CD14-positive monocyte (primary cell): ENCODE data around the gene COL24A1. TPM values are rescaled to one million over a fixed set of nuclear protein-coding genes. Genes with fewer than 3 reads are reported as not detected.

ENCODE experiments used
- DNase-seq, 3 donors: peaks; one replicate each; pipeline ENCODE4 v3.0.0-alpha.2; 2011 to 2022
- H2AFZ ChIP-seq: 2 replicates; pipeline ENCODE4 v1.6.0; 2012; ENCODE audit warnings: mild to moderate bottlenecking, low read depth, low read length, inconsistent platforms; ENCODE audit not compliant: insufficient read depth, poor library complexity, severe bottlenecking
- H3K27ac ChIP-seq, 2 donors: 1 replicate in 1 of 2; 2 replicates in 1 of 2; pipeline ENCODE4 v1.5.1; 2012 to 2013; ENCODE audit warnings: low read length in 2 of 2, control low read depth in 1 of 2, inconsistent platforms in 1 of 2, low read depth in 1 of 2, mild to moderate bottlenecking in 1 of 2
- H3K27me3 ChIP-seq, 2 donors: one replicate each; pipeline versions ENCODE4 v1.6.0 to v1.6.1; 2011 to 2013; ENCODE audit warnings: low read length in 2 of 2; ENCODE audit not compliant: control insufficient read depth in 2 of 2, insufficient read depth in 2 of 2
- H3K36me3 ChIP-seq, 2 donors: replicated peaks in 1 of 2; 1 replicate in 1 of 2; 2 replicates in 1 of 2; pipeline versions ENCODE4 v1.5.1 to v1.6.1; 2012 to 2013; ENCODE audit warnings: low read length in 2 of 2, control low read depth in 1 of 2, inconsistent platforms in 1 of 2, mild to moderate bottlenecking in 1 of 2; ENCODE audit not compliant: insufficient read depth in 2 of 2, control insufficient read depth in 1 of 2
- H3K4me1 ChIP-seq, 2 donors: 1 replicate in 1 of 2; 2 replicates in 1 of 2; pipeline versions ENCODE4 v1.5.1 to v1.6.1; 2012 to 2013; ENCODE audit warnings: low read length in 2 of 2, control low read depth in 1 of 2, inconsistent platforms in 1 of 2, mild to moderate bottlenecking in 1 of 2, moderate library complexity in 1 of 2; ENCODE audit not compliant: insufficient read depth in 2 of 2, control insufficient read depth in 1 of 2
- H3K4me2 ChIP-seq: replicated peaks from 2 replicates; pipeline ENCODE3; 2012; ENCODE audit warnings: low read length, moderate library complexity, mild to moderate bottlenecking; ENCODE audit not compliant: poor library complexity, severe bottlenecking; ENCODE audit errors: extremely low read depth
- H3K4me3 ChIP-seq, 3 experiments: fragments of 200-600 bp in 1 of 3; sonication (generic) in 1 of 3; replicated peaks in 1 of 3; 1 replicate in 2 of 3; 2 replicates in 1 of 3; pipeline ENCODE4 v1.5.1; 2011 to 2013; ENCODE audit warnings: low read length in 3 of 3, mild to moderate bottlenecking in 3 of 3, control low read depth in 2 of 3, low read depth in 2 of 3, inconsistent platforms in 1 of 3, moderate library complexity in 1 of 3
- H3K79me2 ChIP-seq: 2 replicates; pipeline ENCODE4 v1.6.0; 2012; ENCODE audit warnings: mild to moderate bottlenecking, control low read depth, inconsistent platforms, low read length, moderate library complexity; ENCODE audit not compliant: insufficient read depth
- H3K9ac ChIP-seq: 2 replicates; pipeline ENCODE4 v1.6.0; 2017; ENCODE audit warnings: low read length, mild to moderate bottlenecking; ENCODE audit not compliant: insufficient read depth, poor library complexity, severe bottlenecking
- H3K9me3 ChIP-seq, 2 donors: replicated peaks in 1 of 2; 1 replicate in 1 of 2; 2 replicates in 1 of 2; pipeline versions ENCODE4 v1.5.1 to v1.6.1; 2012 to 2013; ENCODE audit warnings: low read length in 2 of 2, control low read depth in 1 of 2; ENCODE audit not compliant: control insufficient read depth in 1 of 2, insufficient read depth in 1 of 2
- H4K20me1 ChIP-seq: 2 replicates; pipeline ENCODE4 v1.6.0; 2012; ENCODE audit warnings: mild to moderate bottlenecking, low read length, control low read depth, moderate library complexity; ENCODE audit not compliant: insufficient read depth
- H3K27ac Mint-ChIP-seq, 7 donors: one replicate each; pipeline ENCODE4 v1.8.0; 2020; ENCODE audit warnings: mild to moderate bottlenecking in 7 of 7, mixed read lengths in 7 of 7, moderate library complexity in 6 of 7, inconsistent platforms in 2 of 7
- H3K27me3 Mint-ChIP-seq, 3 donors: one replicate each; pipeline ENCODE4 v1.8.0; 2021 to 2022; ENCODE audit warnings: low read depth in 3 of 3, mild to moderate bottlenecking in 3 of 3, mixed read lengths in 3 of 3, moderate library complexity in 3 of 3, inconsistent platforms in 1 of 3
- H3K36me3 Mint-ChIP-seq, 2 donors: one replicate each; pipeline ENCODE4 v1.8.0; 2020; ENCODE audit warnings: mixed read lengths in 2 of 2, inconsistent platforms in 1 of 2, mild to moderate bottlenecking in 1 of 2
- H3K4me1 Mint-ChIP-seq: one replicate; pipeline ENCODE4 v1.8.0; 2020; ENCODE audit warnings: mild to moderate bottlenecking, mixed read lengths
- H3K4me3 Mint-ChIP-seq, 2 donors: one replicate each; pipeline ENCODE4 v1.8.0; 2020; ENCODE audit warnings: mild to moderate bottlenecking in 2 of 2, mixed read lengths in 2 of 2, moderate library complexity in 1 of 2
- H3K9me3 Mint-ChIP-seq, 7 donors: one replicate each; pipeline ENCODE4 v1.8.0; 2020 to 2022; ENCODE audit warnings: mixed read lengths in 7 of 7, mild to moderate bottlenecking in 6 of 7, moderate library complexity in 6 of 7, inconsistent platforms in 2 of 7
- WGBS: methylation state at CpG from one replicate; pipeline ENCODE4 v1.1.5; 2013; ENCODE audit warnings: missing lambda C conversion rate; ENCODE audit not compliant: insufficient coverage; 5-methylcytosine and 5-hydroxymethylcytosine counted together
- intact Hi-C, 2 donors: fragments of 100-400 bp; cut with micrococcal nuclease; formaldehyde crosslinking; loops; one replicate each; pipeline versions ENCODE4 v1.15.0 to v1.15.1; 2023
- polyA plus RNA-seq, 3 donors: library from polyadenylated mRNA; depleted of rRNA in 1 of 3; unstranded in 2 of 3; stranded (reverse) in 1 of 3; fragments of 300-500 nt in 2 of 3; fragments of >200 nt in 1 of 3; fragmentation: Illumina TruSeq in 2 of 3; gene quantifications; 1 replicate in 2 of 3; 2 replicates in 1 of 3; pipeline ENCODE4 v1.2.3, GENCODE V29; 2012 to 2021
- TF ChIP-seq, protein P1 (sequence below): fragments of 200-600 bp; IDR thresholded peaks from one replicate; pipeline ENCODE4 v1.8.0; 2022; ENCODE audit warnings: antibody characterized with exemption, mild to moderate bottlenecking

The COL24A1 gene
- polyA plus RNA-seq, 3 donors, result 0.05 to 0.13 TPM; not detected in 1

GRCh38 chr1:86190873-86191272 lies 34.3 kb upstream of the COL24A1 start:
- no peaks in the 10 kb centered on the region for H3K79me2 ChIP-seq
- no peaks in the 10 kb centered on the region for H3K27me3 ChIP-seq
- no CpG with 5 or more reads among the region's 1 CpG for WGBS
- Mint-ChIP-seq H3K27ac (no peak overlapping the region), H3K4me1 (no peaks in the 10 kb centered on the region), H3K27me3 (no peaks in the 10 kb centered on the region), H3K9me3 (peaks cover 0 to 5% (median 0%) of the 10 kb centered on the region in 7 donors), H3K36me3 (no peaks in the 10 kb centered on the region), H3K4me3 (no peak overlapping the region)
- no peaks in the 10 kb centered on the region for H3K4me1 ChIP-seq
- H3K9me3 ChIP-seq, result no peaks in the 10 kb centered on the region
- H3K9ac ChIP-seq, result no peak overlapping the region
- H4K20me1 ChIP-seq, result no peaks in the 10 kb centered on the region
- DNase-seq, result no peak
- no peak overlapping the region for H3K4me3 ChIP-seq
- no peak overlapping the region for H3K4me2 ChIP-seq
- intact Hi-C loops, result no loop called here
- no peak overlapping the region for H3K27ac ChIP-seq
- no peaks in the 10 kb centered on the region for H3K36me3 ChIP-seq
- TF ChIP-seq, protein P1, sequence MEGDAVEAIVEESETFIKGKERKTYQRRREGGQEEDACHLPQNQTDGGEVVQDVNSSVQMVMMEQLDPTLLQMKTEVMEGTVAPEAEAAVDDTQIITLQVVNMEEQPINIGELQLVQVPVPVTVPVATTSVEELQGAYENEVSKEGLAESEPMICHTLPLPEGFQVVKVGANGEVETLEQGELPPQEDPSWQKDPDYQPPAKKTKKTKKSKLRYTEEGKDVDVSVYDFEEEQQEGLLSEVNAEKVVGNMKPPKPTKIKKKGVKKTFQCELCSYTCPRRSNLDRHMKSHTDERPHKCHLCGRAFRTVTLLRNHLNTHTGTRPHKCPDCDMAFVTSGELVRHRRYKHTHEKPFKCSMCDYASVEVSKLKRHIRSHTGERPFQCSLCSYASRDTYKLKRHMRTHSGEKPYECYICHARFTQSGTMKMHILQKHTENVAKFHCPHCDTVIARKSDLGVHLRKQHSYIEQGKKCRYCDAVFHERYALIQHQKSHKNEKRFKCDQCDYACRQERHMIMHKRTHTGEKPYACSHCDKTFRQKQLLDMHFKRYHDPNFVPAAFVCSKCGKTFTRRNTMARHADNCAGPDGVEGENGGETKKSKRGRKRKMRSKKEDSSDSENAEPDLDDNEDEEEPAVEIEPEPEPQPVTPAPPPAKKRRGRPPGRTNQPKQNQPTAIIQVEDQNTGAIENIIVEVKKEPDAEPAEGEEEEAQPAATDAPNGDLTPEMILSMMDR, result no peak
- H2AFZ ChIP-seq, result no peak overlapping the region

DNA sequence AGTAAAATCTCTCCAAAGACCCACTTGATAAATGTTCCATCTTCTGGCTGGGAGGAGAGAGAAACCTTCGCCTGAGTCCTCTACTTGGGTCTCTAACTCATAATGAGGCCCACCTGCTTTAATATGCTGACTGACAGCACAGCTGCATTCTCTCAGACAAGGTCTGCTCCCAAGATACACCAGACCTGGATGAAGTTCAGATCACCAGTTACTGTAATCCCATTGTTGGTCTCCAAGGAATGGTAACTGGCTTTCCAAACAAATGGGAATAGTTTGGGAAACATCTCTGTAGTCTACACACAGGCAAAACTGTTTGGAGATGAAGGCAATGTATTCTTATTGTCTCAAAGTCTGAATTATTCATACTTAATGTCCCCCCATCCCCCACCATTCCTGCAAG lies 27.9 kb upstream of the COL24A1 start:
- Histone ChIP-seq H3K79me2 (no peaks in the 10 kb centered on the region), H3K4me2 (no peak overlapping the region), H3K9ac (no peak overlapping the region), H4K20me1 (no peaks in the 10 kb centered on the region), H3K27ac (no peak overlapping the region), H3K36me3 (no peaks in the 10 kb centered on the region), H2AFZ (no peak overlapping the region), H3K27me3 (no peaks in the 10 kb centered on the region), H3K4me3 (no peak overlapping the region), H3K4me1 (no peaks in the 10 kb centered on the region), H3K9me3 (no peaks in the 10 kb centered on the region)
- H3K27ac Mint-ChIP-seq, result no peak overlapping the region
- H3K4me1 Mint-ChIP-seq, result no peaks in the 10 kb centered on the region
- no peak for DNase-seq
- TF ChIP-seq, protein P1, result no peak
- no peak overlapping the region for H3K4me3 Mint-ChIP-seq
- H3K27me3 Mint-ChIP-seq, result peaks cover 0 to 1% (median 0%) of the 10 kb centered on the region in 3 donors
- H3K36me3 Mint-ChIP-seq, result no peaks in the 10 kb centered on the region
- intact Hi-C loops, result no loop called here
- no CpG with 5 or more reads among the region's 1 CpG for WGBS
- H3K9me3 Mint-ChIP-seq, result peaks cover 0 to 6% (median 3%) of the 10 kb centered on the region in 7 donors
